HG03039 (cell line): Measurements from ENCODE around the gene DCAKD.

Source experiments
- ATAC-seq: cut with Tn5 transposase; IDR thresholded peaks from one replicate; pipeline ENCODE4 v1.9.1; 2021; ENCODE audit warnings: mild to moderate bottlenecking, moderate library complexity; ENCODE audit not compliant: unreplicated experiment

The DCAKD gene, protein sequence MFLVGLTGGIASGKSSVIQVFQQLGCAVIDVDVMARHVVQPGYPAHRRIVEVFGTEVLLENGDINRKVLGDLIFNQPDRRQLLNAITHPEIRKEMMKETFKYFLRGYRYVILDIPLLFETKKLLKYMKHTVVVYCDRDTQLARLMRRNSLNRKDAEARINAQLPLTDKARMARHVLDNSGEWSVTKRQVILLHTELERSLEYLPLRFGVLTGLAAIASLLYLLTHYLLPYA

DNA sequence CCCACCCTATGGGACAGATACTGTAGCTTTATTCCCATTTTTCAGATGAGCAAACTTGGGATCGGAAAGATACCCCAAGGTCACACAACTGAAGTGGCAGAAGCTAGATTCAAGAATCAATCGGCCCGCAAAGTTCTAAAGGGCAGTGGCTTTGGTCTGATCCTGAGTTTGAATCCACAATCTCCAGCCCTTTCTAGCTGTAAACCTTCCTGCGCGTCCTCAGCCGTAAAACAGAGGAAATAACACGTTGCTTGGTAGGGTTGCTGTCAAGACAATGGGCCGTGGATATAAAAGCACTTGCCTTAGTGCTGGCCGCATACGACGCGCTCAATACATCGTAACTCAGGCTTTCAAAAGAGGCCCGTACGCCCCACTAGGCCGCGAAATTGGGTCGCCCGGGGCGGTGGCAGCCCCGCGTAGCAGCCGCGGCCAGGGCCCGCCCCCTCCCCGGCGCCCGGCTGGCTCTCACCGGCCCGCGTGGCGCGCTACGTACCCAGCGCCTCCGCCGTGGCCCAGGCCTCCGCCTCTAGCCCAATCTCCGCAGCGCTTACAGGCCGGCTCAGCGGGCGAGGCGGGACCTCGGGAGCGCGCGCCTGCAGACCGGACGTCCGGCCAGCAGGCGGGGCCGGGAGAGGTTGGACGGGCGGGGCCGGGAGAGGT, at the start of gene DCAKD:
TSS of gene DCAKD (minus strand) at position 573 of the 660 bp plus-strand sequence. CDS start 16,747 bp downstream, outside the sequence.
- ATAC-seq: peak; percentile 91

DNA sequence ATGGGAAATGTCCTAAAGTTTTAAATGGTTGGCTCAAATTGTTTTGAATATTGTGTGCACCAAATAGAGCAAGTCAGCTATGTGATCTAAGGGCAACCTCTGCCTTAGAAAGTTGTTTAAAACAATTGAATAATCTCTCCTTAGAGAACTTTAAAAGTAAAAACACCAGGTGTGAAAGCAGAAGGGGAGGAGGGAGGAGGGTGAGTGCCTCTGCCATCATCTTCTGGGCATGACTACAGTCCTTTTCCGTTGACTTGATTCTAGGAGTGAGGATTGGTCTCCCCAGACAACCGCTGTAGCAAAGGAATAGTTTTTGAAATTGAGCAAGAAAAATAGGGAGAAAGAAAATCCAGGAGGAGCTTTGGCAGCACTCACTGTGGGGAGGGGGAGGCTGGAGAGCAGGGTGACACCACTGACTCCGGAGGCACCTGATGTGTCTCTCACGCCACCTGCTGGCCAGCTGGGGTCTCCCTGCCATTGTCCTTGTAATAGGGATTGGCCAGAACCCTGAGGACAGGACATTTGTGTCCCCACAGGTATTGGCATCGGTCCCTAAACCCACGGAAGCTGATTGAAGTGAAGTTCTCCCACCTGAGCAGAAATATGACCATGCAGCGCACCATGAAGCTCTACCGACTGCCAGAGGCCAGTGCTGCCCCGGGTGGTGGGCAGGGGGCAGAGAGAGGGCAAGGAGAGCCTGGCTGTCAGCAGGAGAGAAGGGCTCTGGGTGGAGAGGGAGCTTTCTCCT, 47.6 kb upstream of the DCAKD start:
- no peak for ATAC-seq

GRCh38 chr17:45098081-45098868, 46.8 kb upstream of the DCAKD start:
- no peak for ATAC-seq

GRCh38 chr17:45096926-45097325, 45.5 kb upstream of the DCAKD start:
- no peak for ATAC-seq

DNA sequence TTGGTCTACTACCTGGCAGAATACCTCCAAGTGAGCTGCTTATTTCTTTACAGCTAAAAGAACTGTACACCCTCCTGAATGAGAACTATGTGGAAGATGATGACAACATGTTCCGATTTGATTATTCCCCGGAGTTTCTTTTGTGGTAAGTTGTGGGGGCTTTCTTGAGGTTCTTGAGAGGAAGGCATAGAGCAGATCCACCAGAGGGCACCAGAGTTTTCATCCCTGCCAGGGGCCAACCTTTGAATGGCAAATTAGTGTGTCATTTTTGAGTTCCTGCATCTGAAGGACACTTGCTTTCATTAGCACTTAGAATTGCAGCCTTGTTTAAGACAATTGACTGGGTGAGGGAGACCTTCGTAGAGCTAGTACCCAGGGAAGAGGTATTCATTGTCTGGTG, 44.7 kb upstream of the DCAKD start:
- no peak for ATAC-seq

DNA sequence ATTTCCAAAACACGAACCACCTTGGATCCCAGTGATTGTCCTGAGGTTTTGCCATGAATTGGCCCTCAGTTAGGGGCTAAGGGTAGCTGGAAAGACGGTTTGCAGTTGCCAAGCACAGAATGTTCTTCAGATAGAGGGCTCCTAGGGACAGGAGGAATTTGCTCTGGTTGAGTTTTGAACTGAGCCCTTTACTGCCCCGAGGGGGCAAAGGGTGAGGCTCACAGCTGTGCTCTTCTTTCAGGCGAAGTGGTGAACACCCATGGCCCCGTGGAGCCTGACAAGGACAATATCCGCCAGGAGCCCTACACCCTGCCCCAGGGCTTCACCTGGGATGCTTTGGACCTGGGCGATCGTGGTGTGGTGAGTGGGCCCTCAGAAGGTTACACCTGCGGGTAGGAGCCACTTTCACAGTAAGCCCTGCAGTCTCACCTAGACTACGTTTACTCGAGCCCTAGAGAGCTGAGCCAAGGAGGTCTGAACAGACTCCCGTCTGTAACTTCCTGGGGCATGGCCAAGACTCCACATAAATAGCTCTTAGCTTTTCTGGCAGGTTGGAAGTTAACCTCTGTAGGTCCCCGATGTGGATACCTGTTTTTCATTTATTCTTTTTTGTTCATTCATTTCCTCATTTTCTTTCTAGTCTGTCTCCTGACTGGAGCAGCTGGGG, 42.1 kb upstream of the DCAKD start:
- ATAC-seq: no peak

GRCh38 chr17:45092911-45093430, 41.5 kb upstream of the DCAKD start:
- ATAC-seq: no peak

DNA sequence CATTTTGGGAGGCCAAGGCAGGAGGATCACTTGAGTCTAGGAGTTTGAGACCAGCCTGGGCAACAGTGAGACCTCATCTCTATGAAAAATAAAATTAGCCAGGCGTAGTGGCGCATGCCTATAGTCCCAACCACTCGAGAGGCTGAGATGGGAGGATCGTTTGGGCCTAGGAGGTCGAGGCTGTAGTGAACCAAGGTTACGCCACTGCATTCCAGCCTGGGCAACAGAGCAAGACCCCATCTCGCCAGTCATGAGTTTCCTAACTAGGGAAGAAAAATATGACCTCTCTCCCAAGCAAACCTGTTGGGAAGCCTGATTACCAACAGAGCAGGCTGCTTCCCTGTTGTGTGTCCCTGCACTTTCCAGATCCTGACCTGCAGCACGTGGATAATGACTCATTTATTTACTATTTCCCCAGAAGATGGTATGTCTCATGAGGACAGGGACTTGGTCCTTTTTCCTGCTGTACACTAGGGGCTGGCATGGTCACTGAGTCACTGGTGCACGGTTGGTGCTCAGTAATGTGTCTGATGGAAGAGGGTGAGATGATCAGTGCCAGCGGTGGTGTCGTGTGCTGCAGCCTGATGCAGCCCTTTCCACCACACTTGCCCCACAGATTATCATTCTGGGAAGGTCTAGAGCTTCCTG, 40.5 kb upstream of the DCAKD start:
- no peak for ATAC-seq

DNA sequence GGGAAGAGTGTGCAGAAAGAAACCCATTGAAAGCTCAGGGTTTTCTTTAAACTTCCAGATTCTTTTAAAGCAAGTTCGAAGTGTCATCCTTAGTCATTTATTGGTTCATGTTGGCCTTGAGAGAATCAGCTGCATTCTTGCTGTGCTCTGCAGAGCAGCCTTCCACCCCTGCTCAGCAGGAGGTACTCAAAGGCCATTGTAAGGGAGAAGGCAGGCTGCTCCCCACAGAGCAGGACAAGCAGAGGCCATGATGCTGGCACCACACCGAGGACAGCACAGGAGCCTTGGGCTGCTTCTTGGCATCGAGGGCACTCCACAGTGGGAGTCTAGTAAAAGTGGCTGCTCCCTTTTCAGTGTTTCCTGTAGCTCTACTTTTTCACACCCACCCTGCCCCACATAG, 39.3 kb upstream of the DCAKD start:
- ATAC-seq: no peak

- no peak for ATAC-seq
These were observed 37.3 kb upstream of the DCAKD start for GRCh38 chr17:45088741-45089140.

- ATAC-seq: no peak
These were observed 36.5 kb upstream of the DCAKD start for GRCh38 chr17:45087978-45088377.

GRCh38 chr17:45087504-45087975, 36.1 kb upstream of the DCAKD start:
- no peak for ATAC-seq

- no peak for ATAC-seq
These were observed 35.6 kb upstream of the DCAKD start for GRCh38 chr17:45086865-45087503.

- ATAC-seq: no peak
These were observed 35.0 kb upstream of the DCAKD start for GRCh38 chr17:45086391-45086790.

GRCh38 chr17:45081047-45081703, 29.7 kb upstream of the DCAKD start:
- ATAC-seq: no peak

- no peak for ATAC-seq
These were observed 26.2 kb upstream of the DCAKD start for GRCh38 chr17:45077643-45078042.

DNA sequence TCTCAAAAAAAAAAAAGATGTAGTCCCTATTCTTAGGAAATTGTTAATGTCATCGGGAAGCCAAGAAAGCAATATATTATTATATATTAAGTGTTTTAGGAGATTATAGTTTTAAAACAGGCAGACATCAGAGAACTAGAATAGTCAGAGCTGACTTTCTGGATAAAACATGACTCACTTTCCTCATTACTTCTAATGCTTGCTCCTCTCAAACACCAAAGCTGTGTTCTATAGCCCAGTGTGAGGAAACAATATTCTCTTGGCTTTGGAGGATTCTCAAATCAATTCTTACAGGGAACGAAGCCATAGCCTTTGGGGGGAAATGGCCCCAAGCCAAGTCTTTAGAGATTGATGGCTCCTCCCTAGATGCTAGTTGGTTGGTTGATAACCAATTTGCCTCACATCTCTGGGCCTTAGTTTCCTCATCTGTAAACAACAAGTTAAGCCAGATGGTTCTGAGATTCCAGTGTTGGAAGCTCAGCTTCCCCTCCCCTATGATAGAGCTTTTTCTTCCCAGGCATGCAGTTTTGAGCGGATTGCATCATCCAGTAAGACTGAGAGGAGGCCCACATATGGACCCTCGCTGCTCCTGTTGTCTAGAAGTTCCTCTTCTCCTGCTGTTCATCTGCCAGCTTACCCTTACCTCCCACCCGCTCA, 22.1 kb upstream of the DCAKD start:
- no peak for ATAC-seq

DNA sequence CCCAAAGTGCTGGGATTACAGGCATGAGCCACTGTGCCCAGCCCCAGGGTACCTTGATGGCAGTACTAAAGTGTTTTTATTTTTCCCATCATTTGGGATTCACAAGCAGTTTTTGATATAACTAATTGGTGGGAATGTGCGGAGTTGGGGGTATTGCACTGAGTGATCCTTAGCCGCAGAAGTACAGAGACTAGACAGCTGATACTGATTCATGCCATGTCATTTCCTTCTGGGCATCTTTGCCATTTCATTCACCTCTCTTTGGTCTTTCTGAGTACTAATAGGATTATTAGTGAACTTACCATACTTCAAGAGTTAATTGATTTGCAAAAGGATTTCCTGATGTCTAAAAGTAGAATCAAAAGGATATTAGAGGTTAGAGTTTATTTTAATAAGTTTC, 19.4 kb upstream of the DCAKD start:
- no peak for ATAC-seq
